OCI-M2 (cell line): ENCODE measurements around the gene MCEMP1.
"Not testable (repeated sequence)": the region's sequence is repeated elsewhere in the genome, so short reads cannot be mapped to it uniquely, and the experiment has no call there.

Experiments
- DNase-seq: peaks from one replicate; lab custom pipeline; 2025; ENCODE audit not compliant: unreplicated experiment; lab: John Stamatoyannopoulos, UW

MCEMP1 gene

DNA sequence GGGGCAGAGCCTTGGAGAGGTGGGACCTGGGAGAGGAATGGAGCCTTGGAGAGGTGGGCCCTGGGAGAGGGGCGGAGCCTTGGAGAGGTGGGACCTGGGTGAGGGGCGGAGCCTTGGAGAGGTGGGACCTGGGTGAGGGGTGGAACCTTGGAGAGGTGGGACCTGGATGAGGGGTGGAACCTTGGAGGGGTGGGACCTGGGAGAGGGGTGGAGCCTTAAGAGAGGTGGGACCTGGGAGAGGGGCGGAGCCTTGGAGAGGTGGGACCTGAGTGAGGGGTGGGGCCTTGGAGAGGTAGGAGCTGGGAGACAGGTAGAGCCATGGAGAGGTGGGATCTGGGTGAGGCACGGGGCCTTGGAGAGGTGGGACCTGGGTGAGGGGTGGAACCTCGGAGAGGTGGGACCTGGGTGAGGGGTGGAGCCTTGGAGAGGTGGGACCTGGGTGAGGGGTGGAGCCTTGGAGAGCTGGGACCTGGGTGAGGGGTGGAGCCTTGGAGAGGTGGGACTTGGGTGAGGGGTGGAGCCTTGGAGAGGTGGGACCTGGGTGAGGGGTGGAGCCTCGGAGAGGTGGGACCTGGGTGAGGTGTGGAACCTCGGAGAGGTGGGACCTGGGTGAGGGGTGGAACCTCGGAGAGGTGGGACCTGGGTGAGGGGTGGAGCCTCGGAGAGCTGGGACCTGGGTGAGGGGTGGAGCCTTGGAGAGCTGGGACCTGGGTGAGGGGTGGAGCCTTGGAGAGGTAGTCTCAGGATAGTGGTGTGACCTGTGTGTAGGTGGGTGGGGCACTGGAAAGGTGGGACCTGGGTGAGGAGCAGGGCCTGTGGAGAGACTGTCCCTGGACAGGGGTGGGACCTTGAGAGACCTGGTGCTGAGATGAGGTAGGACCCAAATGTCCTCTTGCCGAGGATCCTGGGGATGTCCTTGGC is 33.0 kb upstream of the MCEMP1 start:
- DNase-seq = not testable (repeated sequence)

DNA sequence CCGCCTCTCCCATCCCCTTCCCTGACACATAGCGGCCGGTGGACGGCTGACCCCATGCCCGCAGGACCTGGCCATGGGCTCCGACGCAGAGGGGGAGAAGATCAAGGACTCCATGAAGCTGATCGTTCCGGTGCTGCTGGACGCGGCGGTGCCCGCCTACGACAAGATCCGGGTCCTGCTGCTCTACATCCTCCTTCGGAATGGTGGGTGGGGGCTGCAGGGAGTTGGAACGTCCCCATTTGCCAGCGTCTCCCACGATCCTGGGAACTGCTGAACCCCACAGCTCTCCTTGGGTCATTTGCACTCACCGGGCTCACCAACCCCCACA is 32.4 kb upstream of the MCEMP1 start:
- DNase-seq = no peak

DNA sequence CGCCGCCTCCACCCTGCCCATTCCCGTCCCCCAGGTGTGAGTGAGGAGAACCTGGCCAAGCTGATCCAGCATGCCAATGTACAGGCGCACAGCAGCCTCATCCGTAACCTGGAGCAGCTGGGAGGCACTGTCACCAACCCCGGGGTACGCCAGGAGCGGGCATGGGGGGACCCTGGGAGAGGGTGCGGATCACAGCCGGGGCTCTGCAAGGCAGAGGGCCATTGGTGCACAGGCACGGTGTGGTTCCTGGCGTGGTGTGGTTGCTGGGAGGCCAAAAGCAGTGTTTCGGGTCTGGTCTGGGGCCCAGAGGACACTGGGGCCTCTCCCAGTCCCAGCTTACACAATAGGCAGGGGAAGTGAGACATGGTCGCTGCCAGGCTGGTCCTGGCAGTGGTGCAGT is 31.7 kb upstream of the MCEMP1 start:
- DNase-seq = no peak

- no peak for DNase-seq
Observed at GRCh38 chr19:7645656-7646425, 31.0 kb upstream of the MCEMP1 start.

DNA sequence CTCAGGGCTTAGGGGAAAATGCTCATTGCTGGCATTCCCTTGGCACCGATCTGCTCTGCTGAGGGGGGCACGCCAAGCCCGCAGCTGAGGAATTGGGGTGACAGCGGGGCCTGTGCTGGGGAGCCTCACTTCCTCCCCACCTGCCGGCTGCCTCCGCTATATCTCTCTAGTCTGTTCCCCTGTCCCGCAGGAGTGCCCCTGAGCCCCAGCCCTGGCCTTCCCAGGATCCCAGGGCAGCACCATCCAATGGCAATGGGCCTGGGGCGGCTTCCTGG is 30.5 kb upstream of the MCEMP1 start:
- no peak for DNase-seq

DNA sequence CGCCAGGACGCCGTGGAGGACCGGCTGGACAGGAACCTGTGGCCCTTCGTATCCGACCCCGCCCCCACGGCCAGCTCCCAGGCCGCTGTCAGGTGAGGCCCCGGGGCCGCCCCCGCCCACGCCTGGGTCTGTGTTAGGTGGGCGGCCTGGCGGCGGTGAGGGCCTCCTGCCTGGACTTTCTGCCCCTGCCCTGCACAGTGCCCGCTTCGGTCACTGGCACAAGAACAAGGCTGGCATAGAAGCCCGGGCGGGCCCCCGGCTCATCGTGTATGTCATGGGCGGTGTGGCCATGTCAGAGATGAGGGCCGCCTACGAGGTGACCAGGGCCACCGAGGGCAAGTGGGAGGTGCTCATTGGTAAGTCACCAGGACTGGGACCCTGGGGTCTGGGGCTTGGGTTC is 29.7 kb upstream of the MCEMP1 start:
- DNase-seq = no peak

GRCh38 chr19:7648265-7649014 is 28.4 kb upstream of the MCEMP1 start:
- no peak for DNase-seq

DNA sequence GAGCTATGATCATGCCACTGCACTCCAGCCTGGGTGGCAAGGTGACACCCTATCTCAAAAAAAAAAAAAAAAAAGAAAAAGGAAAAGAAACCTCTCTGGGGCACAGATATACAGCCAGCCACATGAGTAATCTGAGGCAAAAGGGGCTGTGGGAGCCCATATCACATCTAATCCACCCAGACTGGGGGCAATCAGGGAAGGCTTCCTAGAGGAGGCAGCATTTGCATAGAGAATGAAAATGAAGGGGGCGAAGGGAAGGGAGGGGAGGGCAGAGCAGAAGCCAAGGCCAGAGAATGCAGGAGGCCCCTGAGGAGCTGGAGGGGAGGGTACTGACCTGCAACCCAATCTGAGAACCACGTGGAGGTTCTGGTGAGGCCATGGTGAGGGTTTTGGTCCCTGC is 26.7 kb upstream of the MCEMP1 start:
- no peak for DNase-seq

GRCh38 chr19:7652061-7652641 is 24.7 kb upstream of the MCEMP1 start:
- DNase-seq = no peak

GRCh38 chr19:7654401-7654800 is 22.5 kb upstream of the MCEMP1 start:
- no peak for DNase-seq

DNA sequence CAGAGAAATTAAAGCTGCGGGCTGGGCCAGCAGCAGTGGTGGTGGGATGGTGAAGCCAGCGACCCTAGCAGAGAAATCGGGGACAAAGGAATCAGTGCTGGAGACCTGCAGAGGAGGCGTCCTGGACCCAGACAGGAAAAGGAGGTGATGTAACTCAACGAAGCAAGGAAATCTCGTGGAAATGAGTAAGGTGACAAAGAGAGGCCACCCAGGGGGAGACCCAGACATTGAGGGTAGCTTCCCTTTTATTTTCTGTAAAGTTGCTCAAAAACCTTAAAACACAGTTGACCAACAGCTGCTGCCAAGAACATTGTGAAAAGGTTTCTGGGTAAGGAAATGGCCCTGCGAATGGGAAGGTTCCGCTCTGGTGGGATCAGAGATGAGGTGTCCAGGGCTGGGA is 21.3 kb upstream of the MCEMP1 start:
- DNase-seq = no peak

DNA sequence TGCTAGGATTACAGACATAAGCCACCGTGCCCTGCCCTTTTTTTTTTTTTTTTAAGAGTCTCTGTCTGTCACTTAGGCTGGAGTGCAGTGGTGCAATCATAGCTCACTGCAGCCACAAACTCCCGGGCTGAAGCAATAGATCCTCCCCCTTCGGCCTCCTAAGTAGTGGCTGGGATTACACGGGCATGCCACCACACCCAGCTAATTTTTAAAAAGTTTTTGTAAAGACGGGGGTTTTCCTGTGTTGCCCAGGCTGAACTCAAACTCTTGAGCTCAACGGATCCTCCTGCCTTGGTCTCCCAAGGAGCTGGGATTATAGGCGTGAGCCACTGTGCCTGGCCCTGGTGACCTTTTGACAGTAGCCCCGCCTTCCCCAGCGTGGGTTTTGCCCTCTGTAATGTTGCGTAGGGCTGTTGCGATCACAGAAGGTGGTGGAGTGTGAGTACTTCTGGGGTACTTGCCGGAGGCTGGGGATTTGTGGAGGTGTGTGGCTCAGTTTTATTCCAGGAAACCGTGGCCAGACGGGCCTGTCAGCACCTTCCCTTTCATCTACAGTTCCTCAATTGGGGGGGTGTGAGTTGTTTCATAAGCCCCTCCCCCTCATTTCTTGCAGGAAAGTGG is 19.6 kb upstream of the MCEMP1 start:
- DNase-seq = no peak

DNA sequence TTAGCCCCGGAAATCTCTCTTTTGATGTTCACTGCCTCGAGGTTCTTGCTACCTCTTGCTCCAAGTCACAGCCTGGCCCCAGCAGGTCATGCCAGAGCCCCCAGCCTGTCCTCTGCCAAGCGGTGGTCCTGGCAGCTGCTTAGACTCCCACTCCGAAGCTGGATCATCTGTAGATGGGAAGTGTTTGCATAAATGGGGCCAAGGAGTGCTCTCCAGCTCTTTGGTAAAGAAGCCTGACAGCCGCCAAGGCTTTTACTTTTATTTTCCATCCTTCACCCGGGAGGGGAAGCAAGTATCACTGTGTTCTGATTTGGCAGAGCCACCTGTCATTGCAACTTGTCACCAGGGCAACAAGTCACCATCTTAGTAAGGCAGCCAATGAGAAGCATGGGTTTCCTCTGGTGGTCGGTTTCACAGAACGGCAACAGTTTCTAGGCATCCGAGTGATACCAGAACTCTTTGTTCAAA is 18.6 kb upstream of the MCEMP1 start:
- no peak for DNase-seq

DNA sequence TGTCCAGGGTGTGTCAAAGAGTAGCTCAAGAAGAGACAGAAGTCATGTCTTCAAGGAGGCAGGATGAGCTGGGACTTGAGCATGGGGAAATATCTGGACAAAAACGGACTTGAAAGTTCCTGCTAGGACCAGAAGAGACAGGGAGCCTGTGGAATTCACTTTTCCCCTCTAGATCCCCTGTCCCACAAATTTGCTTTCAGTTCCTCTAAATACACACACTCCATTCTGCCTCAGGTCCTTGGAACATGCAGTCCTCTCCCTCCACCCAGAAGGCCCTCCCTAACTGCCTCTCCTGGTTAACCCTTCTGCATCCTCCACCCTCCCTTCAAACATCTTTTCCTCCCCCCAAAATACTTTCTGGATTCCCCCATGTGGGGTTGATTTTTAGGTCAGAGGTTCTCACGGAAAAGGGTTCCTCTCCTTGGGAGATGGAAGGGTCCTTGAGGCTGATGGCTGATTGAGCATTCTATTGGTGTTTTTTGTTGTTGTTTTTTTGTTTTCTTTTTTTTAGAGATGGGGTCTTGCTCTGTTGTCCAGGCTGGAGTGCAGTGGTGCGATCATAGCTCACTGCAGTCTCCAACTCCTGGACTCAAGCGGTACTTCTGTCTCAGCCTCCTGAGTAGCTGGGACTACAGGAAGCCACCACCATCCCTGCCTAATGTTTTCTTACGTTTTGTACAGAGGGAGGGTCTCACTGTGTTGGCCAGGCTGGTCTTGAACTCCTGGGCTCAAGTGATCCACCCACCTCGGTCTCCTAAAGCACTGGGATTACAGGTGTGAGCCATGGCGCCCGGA is 14.9 kb upstream of the MCEMP1 start:
- no peak for DNase-seq

DNA sequence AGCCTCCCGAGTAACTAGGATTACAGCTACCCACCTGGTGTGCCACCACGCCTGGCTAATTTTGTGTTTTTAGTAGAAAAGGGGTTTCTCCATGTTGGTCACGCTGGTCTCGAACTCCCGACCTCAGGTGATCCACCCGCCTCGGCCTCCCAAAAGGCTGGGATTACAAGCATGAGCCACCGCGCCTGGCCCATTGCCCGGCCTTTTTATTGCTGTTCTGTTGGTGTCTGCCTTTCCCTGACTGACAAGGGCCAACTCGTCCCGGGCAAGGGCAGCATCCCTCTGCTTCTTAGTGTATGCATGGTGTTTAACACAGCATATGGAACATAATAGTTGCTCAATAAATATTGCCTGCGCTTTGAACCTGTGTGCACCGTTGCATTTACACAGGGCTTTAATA is 14.2 kb upstream of the MCEMP1 start:
- DNase-seq = no peak

DNA sequence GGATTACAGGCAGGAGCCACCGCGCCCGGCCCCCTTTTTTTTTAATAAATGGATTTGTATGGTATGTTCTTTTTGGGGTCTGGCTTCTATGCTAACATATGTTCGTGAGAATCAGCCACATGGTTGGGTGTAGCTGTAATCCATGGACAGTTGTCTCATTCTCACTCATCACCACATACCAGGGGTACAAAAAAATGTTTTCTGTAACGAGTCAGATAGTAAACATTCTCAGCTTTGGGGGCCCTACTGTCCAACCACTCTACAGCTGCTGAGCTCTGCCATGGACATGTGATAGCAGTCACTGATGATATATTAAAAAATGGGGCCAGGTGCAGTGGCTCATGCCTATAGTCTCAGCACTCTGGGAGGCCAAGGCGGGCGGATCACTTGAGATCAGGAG is 13.2 kb upstream of the MCEMP1 start:
- DNase-seq = no peak

- DNase-seq = no peak
Observed at GRCh38 chr19:7665076-7665475, 11.8 kb upstream of the MCEMP1 start.

DNA sequence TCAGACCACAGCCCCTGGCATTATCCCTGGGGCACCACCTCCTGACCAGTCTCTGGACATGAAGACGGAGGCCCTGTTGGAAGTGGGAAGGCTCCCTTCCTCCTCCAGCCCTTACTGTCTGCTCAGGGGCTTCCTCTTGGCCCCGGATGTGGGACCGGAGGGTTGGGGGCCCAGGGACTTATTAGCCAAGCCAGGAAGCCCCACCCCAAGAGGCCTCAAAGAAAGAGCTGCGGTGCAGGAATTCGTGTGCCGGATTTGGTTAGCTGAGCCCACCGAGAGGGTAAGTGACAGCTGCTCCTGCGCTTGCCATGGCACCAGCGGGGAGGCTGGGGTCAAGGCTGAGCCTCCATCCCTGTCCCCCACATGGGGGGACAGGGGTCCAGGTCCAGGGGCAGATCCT is 8.0 kb upstream of the MCEMP1 start, which contains the start of gene RETN:
Gene RETN, plus strand, starts transcription at position 208 of the 400 bp plus-strand sequence. CDS start 278 bp downstream, outside the sequence.
- no peak for DNase-seq

DNA sequence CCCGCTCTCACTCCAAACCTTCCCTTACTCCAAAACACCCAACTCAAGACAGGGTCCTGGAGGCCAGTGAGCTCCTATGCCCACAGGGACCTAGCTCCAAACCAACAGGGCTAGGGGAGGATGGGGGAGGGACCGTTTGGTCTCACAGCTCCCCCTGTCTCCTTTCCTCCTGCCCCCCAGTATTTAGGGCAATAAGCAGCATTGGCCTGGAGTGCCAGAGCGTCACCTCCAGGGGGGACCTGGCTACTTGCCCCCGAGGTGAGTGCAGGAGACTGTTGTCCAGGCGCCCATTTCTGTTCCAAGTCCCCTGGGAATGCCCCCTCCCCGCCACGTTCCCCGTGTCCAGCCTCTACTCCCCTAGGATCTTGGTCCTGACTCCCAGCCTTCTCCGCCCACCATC is 7.2 kb upstream of the MCEMP1 start:
- no peak for DNase-seq

DNA sequence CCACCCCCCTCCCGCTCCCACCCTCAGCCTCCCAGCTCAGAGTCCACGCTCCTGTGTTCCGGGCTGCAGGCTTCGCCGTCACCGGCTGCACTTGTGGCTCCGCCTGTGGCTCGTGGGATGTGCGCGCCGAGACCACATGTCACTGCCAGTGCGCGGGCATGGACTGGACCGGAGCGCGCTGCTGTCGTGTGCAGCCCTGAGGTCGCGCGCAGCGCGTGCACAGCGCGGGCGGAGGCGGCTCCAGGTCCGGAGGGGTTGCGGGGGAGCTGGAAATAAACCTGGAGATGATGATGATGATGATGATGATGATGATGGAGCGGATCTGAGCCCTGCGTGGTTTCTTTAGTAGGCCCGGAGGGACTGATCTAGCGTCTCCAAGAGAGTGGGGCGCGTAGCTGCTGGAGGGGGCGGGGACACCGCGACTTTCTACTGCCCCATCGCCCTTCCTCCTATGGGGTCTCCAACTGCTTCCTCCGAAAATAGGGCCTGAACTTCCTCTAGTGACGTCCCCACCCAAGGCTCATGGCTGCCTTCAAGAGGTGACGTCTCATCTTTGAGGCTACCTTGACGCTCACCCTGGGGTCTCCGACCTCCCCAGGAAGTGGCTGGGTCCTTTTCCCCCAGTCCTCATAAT is 6.6 kb upstream of the MCEMP1 start:
- DNase-seq = no peak
